SK-N-MC (cell line): Measurements from ENCODE around the gene CASTOR1.

ENCODE experiments used
- EZH2 ChIP-seq: fragments of 200-600 bp; sonication (generic); IDR thresholded peaks from one replicate; pipeline ENCODE4 v1.6.1; 2017; ENCODE audit warnings: antibody characterized with exemption
- FOXP2 ChIP-seq: optimal IDR thresholded peaks from 2 replicates; pipeline ENCODE3; 2011; ENCODE audit warnings: mild to moderate bottlenecking, moderate library complexity; ENCODE audit not compliant: insufficient read depth; ENCODE audit errors: extremely low read length, control extremely low read depth
- POLR2AphosphoS5 ChIP-seq: IDR thresholded peaks from 2 replicates; pipeline ENCODE4 v1.6.1; 2012; ENCODE audit warnings: mild to moderate bottlenecking, low read depth, low read length, borderline replicate concordance

DNA sequence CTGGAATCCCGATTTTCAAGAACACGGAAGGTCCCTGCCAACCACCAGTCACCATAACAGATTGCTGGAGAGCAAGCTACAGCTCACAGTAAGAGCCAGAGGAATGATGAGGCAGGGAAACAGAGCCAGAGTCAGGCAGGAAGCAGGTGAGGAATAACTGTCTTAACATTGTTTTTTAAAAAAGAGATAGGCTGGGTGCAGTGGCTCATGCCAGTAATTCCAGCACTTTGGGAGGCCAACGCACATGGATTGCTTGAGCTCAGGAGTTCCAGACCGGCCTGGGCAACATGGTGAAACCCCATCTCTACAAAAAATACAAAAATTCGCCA is 13.5 kb upstream of the CASTOR1 start:
- no peak for TF ChIP-seq EZH2
- TF ChIP-seq FOXP2 = no peak
- TF ChIP-seq POLR2AphosphoS5 = no peak
